Measurements from ENCODE around the gene FAM20C. TPM values are rescaled to one million over a fixed set of nuclear protein-coding genes. Genes with fewer than 3 reads are reported as not detected.

FAM20C gene
- total RNA-seq, 1 experiment from 2014 or later: 8.8 TPM

- intact Hi-C loops (cut with micrococcal nuclease): no loop called here
- Mint-ChIP-seq H3K36me3 (ENCODE audit: insufficient read depth, unreplicated experiment) (peaks cover 26% of the 10 kb centered on the region), H3K4me3 (ENCODE audit: unreplicated experiment) (peak overlapping the region; percentile 43), H3K9me3 (ENCODE audit: unreplicated experiment) (no peaks in the 10 kb centered on the region), H3K4me1 (ENCODE audit: insufficient read depth, unreplicated experiment) (peaks cover 14% of the 10 kb centered on the region), H3K27ac (ENCODE audit: low read depth, unreplicated experiment) (no peak overlapping the region), H3K27me3 (ENCODE audit: insufficient read depth, unreplicated experiment) (no peaks in the 10 kb centered on the region)
- ChIA-PET POLR2A (interaction anchor here (0.7 kb wide), 1 partner anchor 53 kb away, joined by 3 read pairs; no protein-coding TSS in a partner anchor), CTCF (no interaction called here)
- TF ChIP-seq, protein P1, sequence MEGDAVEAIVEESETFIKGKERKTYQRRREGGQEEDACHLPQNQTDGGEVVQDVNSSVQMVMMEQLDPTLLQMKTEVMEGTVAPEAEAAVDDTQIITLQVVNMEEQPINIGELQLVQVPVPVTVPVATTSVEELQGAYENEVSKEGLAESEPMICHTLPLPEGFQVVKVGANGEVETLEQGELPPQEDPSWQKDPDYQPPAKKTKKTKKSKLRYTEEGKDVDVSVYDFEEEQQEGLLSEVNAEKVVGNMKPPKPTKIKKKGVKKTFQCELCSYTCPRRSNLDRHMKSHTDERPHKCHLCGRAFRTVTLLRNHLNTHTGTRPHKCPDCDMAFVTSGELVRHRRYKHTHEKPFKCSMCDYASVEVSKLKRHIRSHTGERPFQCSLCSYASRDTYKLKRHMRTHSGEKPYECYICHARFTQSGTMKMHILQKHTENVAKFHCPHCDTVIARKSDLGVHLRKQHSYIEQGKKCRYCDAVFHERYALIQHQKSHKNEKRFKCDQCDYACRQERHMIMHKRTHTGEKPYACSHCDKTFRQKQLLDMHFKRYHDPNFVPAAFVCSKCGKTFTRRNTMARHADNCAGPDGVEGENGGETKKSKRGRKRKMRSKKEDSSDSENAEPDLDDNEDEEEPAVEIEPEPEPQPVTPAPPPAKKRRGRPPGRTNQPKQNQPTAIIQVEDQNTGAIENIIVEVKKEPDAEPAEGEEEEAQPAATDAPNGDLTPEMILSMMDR (IDR thresholded peaks at IDR 0.05; ENCODE audit: unreplicated experiment): no peak
- no peak for DNase-seq (ENCODE audit: unreplicated experiment)
- BruUV-seq (replicated peaks): no TSS peak
Observed at GRCh38 chr7:195830-196128, 3.4 kb downstream of the FAM20C start.

DNA sequence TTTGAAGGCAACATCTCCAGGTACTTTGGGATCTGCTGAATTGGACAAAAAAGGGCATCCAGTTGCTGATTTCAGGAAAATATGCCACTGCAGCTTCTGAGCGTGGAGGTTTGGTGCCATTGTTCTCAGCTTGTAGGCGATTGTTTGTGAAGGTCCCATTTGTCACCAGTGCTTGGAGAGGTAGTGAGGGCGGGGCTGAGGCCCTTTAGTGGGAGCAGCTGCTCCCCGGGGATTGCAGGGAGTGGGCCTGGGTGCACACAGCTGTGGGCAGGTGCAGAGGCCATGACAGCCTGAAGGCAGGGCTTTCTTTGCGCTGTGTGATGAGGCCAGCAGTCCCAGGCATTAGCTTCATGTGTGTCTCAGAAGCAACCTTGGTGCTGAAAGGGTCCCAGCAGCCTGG lies 3.9 kb downstream of the FAM20C start:
- TF ChIP-seq, protein P1 (IDR thresholded peaks at IDR 0.05; ENCODE audit: unreplicated experiment): no peak
- CTCF ChIA-PET: interaction anchor here (0.7 kb wide), 1 partner anchor 1417 kb away, joined by 5 read pairs; no protein-coding TSS in a partner anchor
- intact Hi-C loops (cut with micrococcal nuclease): no loop called here
- Mint-ChIP-seq H3K27me3 (ENCODE audit: insufficient read depth, unreplicated experiment) (no peaks in the 10 kb centered on the region), H3K4me1 (ENCODE audit: insufficient read depth, unreplicated experiment) (peaks cover 10% of the 10 kb centered on the region), H3K36me3 (ENCODE audit: insufficient read depth, unreplicated experiment) (peaks cover 29% of the 10 kb centered on the region), H3K9me3 (ENCODE audit: unreplicated experiment) (no peaks in the 10 kb centered on the region), H3K27ac (ENCODE audit: low read depth, unreplicated experiment) (no peak overlapping the region), H3K4me3 (ENCODE audit: unreplicated experiment) (peak overlapping the region; percentile 43)
- no peak for DNase-seq (ENCODE audit: unreplicated experiment)
- POLR2A ChIA-PET: interaction anchor here (0.7 kb wide), 1 partner anchor 30 kb away, joined by 3 read pairs; no protein-coding TSS in a partner anchor
- BruUV-seq (replicated peaks): no TSS peak

GRCh38 chr7:196778-197321 lies 4.5 kb downstream of the FAM20C start:
- intact Hi-C loops (cut with micrococcal nuclease): no loop called here
- CTCF ChIA-PET: interaction anchor here (0.6 to 0.7 kb wide), 2 partner anchors 110 to 1416 kb away, joined by 3 to 5 read pairs; no protein-coding TSS in a partner anchor

GRCh38 chr7:197413-198335 lies 5.3 kb downstream of the FAM20C start:
- TF ChIP-seq, protein P1 (IDR thresholded peaks at IDR 0.05; ENCODE audit: unreplicated experiment): no peak
- Mint-ChIP-seq H3K4me3 (ENCODE audit: unreplicated experiment) (no peak overlapping the region), H3K4me1 (ENCODE audit: insufficient read depth, unreplicated experiment) (peaks cover 7% of the 10 kb centered on the region), H3K27me3 (ENCODE audit: insufficient read depth, unreplicated experiment) (no peaks in the 10 kb centered on the region), H3K9me3 (ENCODE audit: unreplicated experiment) (no peaks in the 10 kb centered on the region), H3K27ac (ENCODE audit: low read depth, unreplicated experiment) (no peak overlapping the region), H3K36me3 (ENCODE audit: insufficient read depth, unreplicated experiment) (peaks cover 29% of the 10 kb centered on the region)
- POLR2A ChIA-PET: no interaction called here
- CTCF ChIA-PET: interaction anchor here (0.6 kb wide), 1 partner anchor 111 kb away, joined by 3 read pairs; no protein-coding TSS in a partner anchor
- DNase-seq (ENCODE audit: unreplicated experiment): no peak
- BruUV-seq (replicated peaks): no TSS peak
- intact Hi-C loops (cut with micrococcal nuclease): no loop called here

More at GRCh38 chr7:196778-197321, 4.5 kb downstream of the FAM20C start:
- no peak for DNase-seq (ENCODE audit: unreplicated experiment)
- Mint-ChIP-seq H3K36me3 (ENCODE audit: insufficient read depth, unreplicated experiment) (peaks cover 29% of the 10 kb centered on the region), H3K4me3 (ENCODE audit: unreplicated experiment) (no peak overlapping the region), H3K27ac (ENCODE audit: low read depth, unreplicated experiment) (no peak overlapping the region), H3K4me1 (ENCODE audit: insufficient read depth, unreplicated experiment) (peaks cover 7% of the 10 kb centered on the region), H3K9me3 (ENCODE audit: unreplicated experiment) (no peaks in the 10 kb centered on the region), H3K27me3 (ENCODE audit: insufficient read depth, unreplicated experiment) (no peaks in the 10 kb centered on the region)
- POLR2A ChIA-PET: interaction anchor here (0.7 kb wide), 1 partner anchor 29 kb away, joined by 3 read pairs; no protein-coding TSS in a partner anchor
- no TSS peak for BruUV-seq (replicated peaks)
- TF ChIP-seq, protein P1 (IDR thresholded peaks at IDR 0.05; ENCODE audit: unreplicated experiment): no peak
